GM21619 (cell line): ENCODE data around the gene NR4A1.
A peak's percentile ranks its signal among the peaks of the same experiment; 100 is the strongest.

Experiments
- ATAC-seq: cut with Tn5 transposase; IDR thresholded peaks from one replicate; pipeline ENCODE4 v1.9.1; 2021; ENCODE audit not compliant: unreplicated experiment

The NR4A1 gene

GRCh38 chr12:52057638-52058576, 6.7 kb downstream of the NR4A1 start:
- ATAC-seq: no peak

GRCh38 chr12:52058631-52059361, 7.6 kb downstream of the NR4A1 start:
- ATAC-seq: no peak

GRCh38 chr12:52059582-52060497, 8.6 kb downstream of the NR4A1 start:
- no peak for ATAC-seq

GRCh38 chr12:52060498-52061177, 9.4 kb downstream of the NR4A1 start:
- no peak for ATAC-seq

- ATAC-seq: no peak
These were observed 10.4 kb downstream of the NR4A1 start for GRCh38 chr12:52061470-52062166.

- ATAC-seq: no peak
These were observed 11.2 kb downstream of the NR4A1 start for GRCh38 chr12:52062167-52063081.

- ATAC-seq: no peak
These were observed 12.1 kb downstream of the NR4A1 start for GRCh38 chr12:52063082-52063924.

- no peak for ATAC-seq
These were observed 12.9 kb downstream of the NR4A1 start for GRCh38 chr12:52063981-52064649.

GRCh38 chr12:52066346-52067080, 15.3 kb downstream of the NR4A1 start:
- ATAC-seq: no peak

GRCh38 chr12:52067081-52067374, 15.8 kb downstream of the NR4A1 start:
- ATAC-seq: no peak

GRCh38 chr12:52069327-52070184, 18.3 kb downstream of the NR4A1 start, which contains the start of gene ATG101:
Gene ATG101, plus strand, starts transcription at chr12:52069978. Its CDS starts 3,673 bp downstream, at chr12:52073651.
- ATAC-seq: peak; percentile 93

- peak; percentile 25 for ATAC-seq
These were observed 19.1 kb downstream of the NR4A1 start for GRCh38 chr12:52070185-52070925.

GRCh38 chr12:52073531-52074381, 22.5 kb downstream of the NR4A1 start:
- ATAC-seq: no peak
